Activated CD8-positive, alpha-beta T cell treated with anti-CD3 and anti-CD28 coated beads, Interleukin-2, amount 10 ng/mL, durations not matched to agents 7 days and 5 days (primary cell): ENCODE measurements around the gene ZDHHC11B. TPM values are rescaled to one million over a fixed set of nuclear protein-coding genes. Genes with fewer than 3 reads are reported as not detected.
"Not testable (repeated sequence)": the region's sequence is repeated elsewhere in the genome, so short reads cannot be mapped to it uniquely, and the experiment has no call there.

ENCODE experiments used
- ATAC-seq: fragments of 150-1000 bp; cut with Tn5 transposase; one replicate; pipeline ENCODE4 v1.10.0; 2021; ENCODE audit warnings: moderate library complexity
- CTCF ChIA-PET: fragments of 350-600 bp; sonication (Branson Sonifier 250); formaldehyde crosslinking; loops from one replicate; lab custom pipeline; 2021; ENCODE audit warnings: antibody characterized with exemption; lab: Charles Lee
- POLR2A ChIA-PET: fragments of 350-600 bp; sonication (Branson Sonifier 250); formaldehyde crosslinking; loops from one replicate; lab custom pipeline; 2021; ENCODE audit warnings: antibody characterized with exemption; lab: Charles Lee
- DNase-seq: peaks from one replicate; pipeline ENCODE4 v3.0.0-alpha.2; 2020
- H3K27ac Mint-ChIP-seq: one replicate; pipeline ENCODE4 v1.8.0; 2021; ENCODE audit warnings: mild to moderate bottlenecking, mixed read lengths
- H3K27me3 Mint-ChIP-seq: one replicate; pipeline ENCODE4 v1.8.0; 2021; ENCODE audit warnings: low read depth, mixed read lengths
- H3K36me3 Mint-ChIP-seq: one replicate; pipeline ENCODE4 v1.8.0; 2021; ENCODE audit warnings: low read depth, mixed read lengths
- H3K4me1 Mint-ChIP-seq: one replicate; pipeline ENCODE4 v1.8.0; 2021; ENCODE audit warnings: low read depth, mixed read lengths
- H3K4me3 Mint-ChIP-seq: one replicate; pipeline ENCODE4 v1.8.0; 2021; ENCODE audit warnings: mild to moderate bottlenecking, mixed read lengths
- H3K9me3 Mint-ChIP-seq: one replicate; pipeline ENCODE4 v1.8.0; 2022; ENCODE audit warnings: mixed read lengths; ENCODE audit not compliant: insufficient read depth
- total RNA-seq, 2 experiments: library from RNA; stranded (reverse); gene quantifications; one replicate each; pipeline ENCODE4 v1.2.3, GENCODE V29; 2021

The ZDHHC11B gene
- total RNA-seq, 2 experiments from 2014 or later, result 0.10 TPM; not detected in 1

DNA sequence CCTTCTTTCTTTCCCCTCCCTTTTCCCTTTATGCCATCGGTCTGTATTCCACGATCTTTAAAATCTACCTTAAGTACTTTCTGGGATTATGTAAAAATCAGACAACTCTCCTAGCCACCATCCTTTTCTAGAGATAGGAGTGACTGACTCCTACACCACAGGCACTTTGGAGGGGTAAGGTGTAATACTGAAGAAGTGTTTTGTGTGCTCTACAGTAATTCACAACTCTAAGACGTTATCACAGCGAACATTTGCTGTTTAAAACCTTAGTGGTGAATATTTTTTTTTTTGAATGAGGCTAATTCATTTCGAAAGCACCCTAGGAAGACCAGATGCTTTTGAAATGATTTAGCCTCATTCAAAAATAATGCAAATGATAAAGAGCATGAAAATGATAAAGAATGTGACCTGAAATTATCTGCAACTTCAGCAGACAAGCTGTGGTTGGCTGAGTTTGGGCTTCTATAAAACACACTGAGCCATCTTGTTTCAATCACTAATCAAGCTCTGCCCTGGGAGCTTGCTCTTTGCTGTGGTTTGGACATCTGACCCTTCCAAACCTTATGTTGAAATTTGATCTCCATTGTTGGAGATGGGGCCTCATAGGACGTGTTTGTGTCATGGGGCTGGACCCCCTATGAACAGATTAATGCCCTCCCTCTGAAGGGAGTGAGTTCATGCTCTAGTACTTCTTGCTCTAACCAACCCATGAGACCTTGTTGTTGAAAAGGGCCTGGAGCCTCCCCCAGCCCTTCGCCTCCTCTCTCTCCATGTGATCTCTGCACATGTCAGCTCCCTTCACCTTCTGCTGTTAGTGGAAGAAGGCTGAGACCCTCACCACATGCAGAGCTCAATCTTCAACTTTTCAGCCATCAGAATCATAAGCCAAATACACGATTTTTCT lies 70.1 kb downstream of the ZDHHC11B start:
- ATAC-seq, H3K27ac Mint-ChIP-seq, DNase-seq, H3K4me1 Mint-ChIP-seq, CTCF ChIA-PET, H3K36me3 Mint-ChIP-seq, POLR2A ChIA-PET, H3K4me3 Mint-ChIP-seq: not testable (repeated sequence)
- H3K27me3 Mint-ChIP-seq, result peaks cover 14% of the 10 kb centered on the region
- H3K9me3 Mint-ChIP-seq, result peaks cover 13% of the 10 kb centered on the region

DNA sequence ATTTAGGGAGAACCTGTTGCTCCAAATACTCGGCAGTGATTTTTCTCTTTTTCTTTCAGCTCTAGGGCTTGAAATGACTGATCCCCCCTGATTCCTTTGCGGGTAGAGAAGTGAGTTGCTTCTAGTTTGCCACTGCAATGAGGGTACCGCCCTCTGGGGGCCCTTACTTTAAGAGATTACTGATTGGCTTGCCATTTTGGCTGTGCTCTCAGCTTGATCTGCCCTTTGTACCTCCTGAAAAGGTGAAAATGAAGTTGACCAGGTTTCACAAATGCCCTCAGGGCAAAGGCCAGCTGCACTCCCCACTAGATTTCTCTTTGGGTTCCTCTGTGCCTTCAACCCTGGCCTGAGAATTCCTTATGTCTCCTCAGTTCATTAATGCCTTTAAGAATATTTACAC lies 70.8 kb downstream of the ZDHHC11B start:
- not testable (repeated sequence) for DNase-seq, H3K27ac Mint-ChIP-seq, H3K9me3 Mint-ChIP-seq

GRCh38 chr5:708848-709517 lies 75.5 kb downstream of the ZDHHC11B start:
- ATAC-seq, H3K27me3 Mint-ChIP-seq, H3K4me3 Mint-ChIP-seq, H3K27ac Mint-ChIP-seq, H3K9me3 Mint-ChIP-seq, H3K4me1 Mint-ChIP-seq, H3K36me3 Mint-ChIP-seq, POLR2A ChIA-PET, DNase-seq, CTCF ChIA-PET: not testable (repeated sequence)

More for the DNA sequence above, 70.8 kb downstream of the ZDHHC11B start:
- ATAC-seq, H3K4me3 Mint-ChIP-seq, H3K4me1 Mint-ChIP-seq, H3K36me3 Mint-ChIP-seq, CTCF ChIA-PET, POLR2A ChIA-PET: not testable (repeated sequence)
- H3K27me3 Mint-ChIP-seq, result peaks cover 11% of the 10 kb centered on the region

- H3K27me3 Mint-ChIP-seq, CTCF ChIA-PET, H3K27ac Mint-ChIP-seq, ATAC-seq, POLR2A ChIA-PET, H3K4me3 Mint-ChIP-seq, H3K4me1 Mint-ChIP-seq, H3K9me3 Mint-ChIP-seq, DNase-seq, H3K36me3 Mint-ChIP-seq: not testable (repeated sequence)
These were observed 76.2 kb downstream of the ZDHHC11B start for GRCh38 chr5:708374-708773.

GRCh38 chr5:706127-706526 lies 78.4 kb downstream of the ZDHHC11B start:
- POLR2A ChIA-PET, H3K27ac Mint-ChIP-seq, ATAC-seq: not testable (repeated sequence)

GRCh38 chr5:696753-697702 lies 87.5 kb downstream of the ZDHHC11B start:
- H3K4me3 Mint-ChIP-seq, CTCF ChIA-PET, H3K4me1 Mint-ChIP-seq, DNase-seq, H3K36me3 Mint-ChIP-seq, H3K27ac Mint-ChIP-seq, POLR2A ChIA-PET, H3K9me3 Mint-ChIP-seq, ATAC-seq: not testable (repeated sequence)
- H3K27me3 Mint-ChIP-seq, result peaks cover 22% of the 10 kb centered on the region

More at GRCh38 chr5:706127-706526, 78.4 kb downstream of the ZDHHC11B start:
- H3K4me1 Mint-ChIP-seq, H3K9me3 Mint-ChIP-seq, H3K4me3 Mint-ChIP-seq, H3K36me3 Mint-ChIP-seq, DNase-seq, CTCF ChIA-PET, H3K27me3 Mint-ChIP-seq: not testable (repeated sequence)

DNA sequence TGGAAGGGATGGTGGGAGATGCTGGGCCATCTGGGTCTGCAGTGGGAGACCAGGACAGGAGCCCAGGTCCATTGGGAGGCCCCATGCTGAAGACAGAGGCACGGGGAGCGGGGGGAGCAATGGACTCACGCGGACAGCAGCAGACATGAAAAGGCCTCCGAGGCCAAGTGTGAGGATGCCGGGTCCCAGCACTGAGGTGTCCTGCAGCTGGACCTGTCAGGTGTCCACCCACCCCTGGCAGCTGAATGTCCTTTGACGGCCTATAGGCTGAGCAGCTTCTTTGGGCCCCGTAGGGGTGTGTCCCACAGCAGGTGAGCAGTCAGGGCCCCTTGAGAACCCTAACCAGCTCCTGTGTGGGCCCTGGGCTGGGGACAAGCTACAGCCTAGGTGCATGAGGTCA lies 88.3 kb downstream of the ZDHHC11B start:
- DNase-seq, H3K4me3 Mint-ChIP-seq, ATAC-seq, H3K36me3 Mint-ChIP-seq, H3K27ac Mint-ChIP-seq, CTCF ChIA-PET, H3K9me3 Mint-ChIP-seq, H3K4me1 Mint-ChIP-seq, POLR2A ChIA-PET: not testable (repeated sequence)
- H3K27me3 Mint-ChIP-seq, result peaks cover 22% of the 10 kb centered on the region

DNA sequence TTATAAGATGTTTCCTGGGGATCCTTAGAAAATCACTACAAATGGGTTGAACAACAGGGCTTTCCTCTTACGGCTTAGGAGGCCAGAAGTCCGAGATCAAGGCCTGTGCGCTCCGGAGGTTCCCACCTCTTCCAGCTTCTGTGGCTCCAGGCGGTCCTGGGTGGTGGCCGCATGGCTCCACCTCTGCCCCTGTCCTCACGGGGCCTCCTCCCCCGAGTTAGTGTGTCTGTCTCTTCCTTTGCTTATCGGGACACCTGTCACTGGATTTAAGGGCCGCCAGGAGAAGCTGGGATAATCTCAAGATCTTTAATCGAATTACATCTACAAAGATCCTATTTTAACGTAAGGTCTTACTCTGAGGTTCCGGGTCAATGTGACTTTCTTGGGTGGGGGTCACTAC lies 89.1 kb downstream of the ZDHHC11B start:
- H3K4me3 Mint-ChIP-seq, H3K36me3 Mint-ChIP-seq, H3K4me1 Mint-ChIP-seq, H3K27ac Mint-ChIP-seq, POLR2A ChIA-PET, ATAC-seq, DNase-seq, H3K9me3 Mint-ChIP-seq, CTCF ChIA-PET: not testable (repeated sequence)
- peaks cover 22% of the 10 kb centered on the region for H3K27me3 Mint-ChIP-seq

- H3K36me3 Mint-ChIP-seq, ATAC-seq, H3K4me3 Mint-ChIP-seq, H3K27ac Mint-ChIP-seq, H3K4me1 Mint-ChIP-seq, CTCF ChIA-PET, POLR2A ChIA-PET, H3K9me3 Mint-ChIP-seq, DNase-seq: not testable (repeated sequence)
- H3K27me3 Mint-ChIP-seq, result peaks cover 16% of the 10 kb centered on the region
These were observed 90.5 kb downstream of the ZDHHC11B start for GRCh38 chr5:694042-694431.

DNA sequence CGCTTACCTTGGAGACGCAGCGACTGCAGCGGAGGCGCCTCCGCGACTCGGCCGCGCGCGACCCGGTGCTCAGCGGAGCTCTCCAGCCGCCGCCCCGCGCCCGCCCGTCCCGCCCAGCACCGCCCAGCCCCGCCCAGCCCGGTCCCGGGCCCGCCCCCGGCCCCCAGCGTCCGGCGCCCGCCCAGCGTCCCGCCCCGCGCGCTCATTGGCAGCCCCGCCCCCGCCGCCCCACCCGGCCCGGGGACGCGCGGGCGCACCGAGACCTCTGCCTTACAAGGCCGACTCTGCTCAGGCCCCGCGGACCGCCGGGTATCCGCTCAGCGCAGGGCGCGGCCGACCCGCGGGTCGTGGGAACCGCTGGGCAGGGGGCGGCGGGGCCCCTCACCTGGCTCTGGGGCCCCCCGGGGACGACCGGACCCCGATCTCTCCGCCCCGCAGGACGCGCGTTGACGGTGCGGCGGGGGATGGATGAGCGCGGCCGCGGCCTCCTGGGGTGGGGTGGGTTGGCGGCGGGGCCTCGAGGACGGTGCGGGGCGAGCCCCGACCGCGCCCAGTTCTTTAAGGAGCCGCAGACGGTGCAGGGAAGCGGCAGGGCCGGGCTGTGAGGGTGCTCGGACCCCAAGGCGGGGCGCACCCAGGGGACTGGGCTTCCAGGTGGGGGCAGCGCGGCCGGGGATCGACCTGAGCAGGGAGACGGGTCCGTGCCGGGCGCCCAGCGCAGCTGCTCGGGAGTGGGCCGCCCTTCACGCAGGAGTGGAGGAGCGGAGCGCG lies 91.1 kb downstream of the ZDHHC11B start, which contains the start of gene TPPP:
TSS of gene TPPP (minus strand) at position 82 of the 771 bp plus-strand sequence. CDS start 15,292 bp downstream, outside the sequence.
- CTCF ChIA-PET, H3K36me3 Mint-ChIP-seq, POLR2A ChIA-PET, H3K27ac Mint-ChIP-seq, H3K4me3 Mint-ChIP-seq, H3K27me3 Mint-ChIP-seq, H3K4me1 Mint-ChIP-seq, H3K9me3 Mint-ChIP-seq: not testable (repeated sequence)
- ATAC-seq (peak; percentile 90), DNase-seq (peak; percentile 78)

DNA sequence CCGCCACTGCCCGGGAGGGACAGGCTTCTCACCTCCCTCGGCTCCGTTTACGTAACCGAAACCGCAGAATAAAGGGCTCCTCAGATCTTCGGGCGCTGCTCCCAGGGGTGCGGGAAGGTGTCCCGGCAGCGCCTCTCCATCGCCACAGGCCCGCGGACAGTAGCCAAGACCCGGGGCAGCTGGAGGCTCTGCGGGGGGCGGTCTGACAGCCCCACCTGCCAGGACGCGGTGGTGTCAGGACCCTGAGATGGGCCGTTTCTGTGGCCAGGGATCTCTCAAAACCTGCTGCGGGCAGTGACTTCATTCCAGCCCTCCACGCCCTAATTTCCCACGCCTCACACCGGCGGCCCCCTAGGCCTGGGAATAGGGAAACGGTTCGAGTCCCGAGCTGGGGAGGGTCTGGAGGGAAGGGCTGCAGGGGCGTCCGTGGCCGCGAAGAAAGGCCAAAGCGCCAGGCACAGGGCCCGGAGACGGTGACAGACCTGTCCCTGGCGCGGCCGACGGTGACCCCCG lies 91.9 kb downstream of the ZDHHC11B start:
- H3K27ac Mint-ChIP-seq, POLR2A ChIA-PET, H3K4me3 Mint-ChIP-seq: not testable (repeated sequence)

More for the DNA sequence above, 91.9 kb downstream of the ZDHHC11B start:
- H3K4me1 Mint-ChIP-seq, H3K36me3 Mint-ChIP-seq, CTCF ChIA-PET, DNase-seq, H3K9me3 Mint-ChIP-seq, H3K27me3 Mint-ChIP-seq: not testable (repeated sequence)
- peak; percentile 22 for ATAC-seq
